ENCODE results near the gene TPST2.
A peak's percentile ranks its signal among the peaks of the same experiment; 100 is the strongest.

The TPST2 gene

GRCh38 chr22:26479043-26479791 lies 110.7 kb downstream of the TPST2 start:
- peak overlapping the region; percentile 51 to 85 for H3K27ac Mint-ChIP-seq
- H3K4me1 Mint-ChIP-seq = peaks cover 74% of the 10 kb centered on the region
- no peaks in the 10 kb centered on the region for H3K9me3 Mint-ChIP-seq

GRCh38 chr22:26477341-26477731 lies 112.6 kb downstream of the TPST2 start:
- H3K4me3 Mint-ChIP-seq = no peak overlapping the region
- H3K4me1 Mint-ChIP-seq = peaks cover 65% of the 10 kb centered on the region
- ATAC-seq = no peak

More at GRCh38 chr22:26479043-26479791, 110.7 kb downstream of the TPST2 start:
- Mint-ChIP-seq H3K27me3 (no peaks in the 10 kb centered on the region), H3K4me3 (peak overlapping the region; percentile 98 to 99)
- no peak for ATAC-seq
- DNase-seq = no peak

GRCh38 chr22:26476705-26477340 lies 113.1 kb downstream of the TPST2 start:
- H3K4me3 Mint-ChIP-seq = no peak overlapping the region
- peak overlapping the region in 1 of 2 donors; percentile 5 for H3K27ac Mint-ChIP-seq
- DNase-seq (no peak), ATAC-seq (peak; percentile 78)
- no peaks in the 10 kb centered on the region for H3K9me3 Mint-ChIP-seq
- no peaks in the 10 kb centered on the region for H3K27me3 Mint-ChIP-seq
- peaks cover 60% of the 10 kb centered on the region for H3K4me1 Mint-ChIP-seq

More at GRCh38 chr22:26477341-26477731, 112.6 kb downstream of the TPST2 start:
- no peak overlapping the region for H3K27ac Mint-ChIP-seq
- no peak for DNase-seq
- H3K9me3 Mint-ChIP-seq = no peaks in the 10 kb centered on the region
- no peaks in the 10 kb centered on the region for H3K27me3 Mint-ChIP-seq

GRCh38 chr22:26474682-26475081 lies 115.2 kb downstream of the TPST2 start:
- ATAC-seq (peak; percentile 43), DNase-seq (no peak)
- H3K4me1 Mint-ChIP-seq = peaks cover 38% of the 10 kb centered on the region
- no peaks in the 10 kb centered on the region for H3K9me3 Mint-ChIP-seq
- no peaks in the 10 kb centered on the region for H3K27me3 Mint-ChIP-seq
- no peak overlapping the region for H3K27ac Mint-ChIP-seq
- no peak overlapping the region for H3K4me3 Mint-ChIP-seq

Measured in stimulated activated naive CD8-positive, alpha-beta T cell treated with anti-CD3 and anti-CD28 coated beads, Interleukin-15, amount 100 ng/mL, for 72 hours (primary cell).